HuH-7.5 (cell line): ENCODE data around the gene PLCH1.

ENCODE experiments used
- DNase-seq: peaks from one replicate; pipeline ENCODE4 v3.0.0; 2011; ENCODE audit warnings: low spot score

PLCH1 gene

DNA sequence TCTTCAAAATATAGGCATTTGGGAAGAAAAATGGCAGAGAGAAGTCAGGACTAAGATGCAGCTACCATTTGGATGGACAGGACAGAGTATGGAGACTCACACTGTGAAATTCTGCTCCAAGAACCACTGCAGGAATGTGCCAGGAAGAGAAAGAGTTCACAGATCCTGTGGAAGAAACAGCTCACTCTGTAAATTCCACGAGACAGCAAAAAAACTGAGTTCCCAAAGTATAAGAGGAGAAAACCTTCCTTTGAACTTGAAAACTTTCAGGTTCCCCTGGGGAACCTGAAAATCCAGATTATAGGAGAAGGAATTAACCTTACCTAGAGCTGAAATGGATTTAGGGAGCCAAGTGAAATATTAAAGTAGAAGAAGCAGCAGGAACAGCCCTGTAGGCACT lies 137.1 kb downstream of the PLCH1 start:
- no peak for DNase-seq

DNA sequence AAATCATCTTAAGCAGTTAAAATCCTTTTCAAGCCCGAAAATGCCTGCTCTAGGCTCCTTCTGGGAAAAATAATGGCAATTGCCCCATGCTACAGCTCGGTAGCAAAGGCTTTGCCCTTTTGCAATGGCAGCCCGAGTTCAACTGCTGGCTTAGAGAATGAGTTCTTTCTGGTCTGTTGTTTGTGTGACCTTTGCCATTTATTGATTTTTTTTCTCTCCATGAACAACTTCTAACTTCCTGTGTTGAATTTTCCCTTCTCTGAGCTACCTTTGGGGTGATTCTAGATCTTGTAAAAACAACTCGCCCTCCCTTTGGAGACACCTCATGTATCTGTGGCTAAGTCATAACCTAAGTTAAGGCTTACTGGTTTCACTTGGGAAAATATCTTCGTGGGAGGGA lies 139.3 kb downstream of the PLCH1 start:
- peak; percentile 9 for DNase-seq

DNA sequence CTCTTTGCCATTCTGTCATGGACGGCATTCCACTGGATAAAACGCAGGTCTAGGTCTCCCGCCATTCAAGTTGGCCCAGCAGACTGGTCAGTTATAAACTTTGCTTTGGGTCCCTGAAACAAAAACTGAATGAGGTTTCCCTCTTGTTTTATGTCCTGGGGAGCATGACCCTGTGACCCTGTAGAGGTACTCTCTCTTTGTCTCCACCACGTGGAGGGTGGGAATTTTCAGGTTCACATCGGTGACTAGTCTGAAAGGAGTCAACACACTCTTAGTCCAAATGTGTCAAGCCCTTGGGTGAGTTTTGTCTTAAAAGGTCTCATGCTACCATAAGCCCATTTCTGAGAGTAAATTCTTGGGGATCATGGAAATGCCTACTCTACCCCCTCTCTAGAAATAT lies 139.9 kb downstream of the PLCH1 start:
- DNase-seq: no peak

DNA sequence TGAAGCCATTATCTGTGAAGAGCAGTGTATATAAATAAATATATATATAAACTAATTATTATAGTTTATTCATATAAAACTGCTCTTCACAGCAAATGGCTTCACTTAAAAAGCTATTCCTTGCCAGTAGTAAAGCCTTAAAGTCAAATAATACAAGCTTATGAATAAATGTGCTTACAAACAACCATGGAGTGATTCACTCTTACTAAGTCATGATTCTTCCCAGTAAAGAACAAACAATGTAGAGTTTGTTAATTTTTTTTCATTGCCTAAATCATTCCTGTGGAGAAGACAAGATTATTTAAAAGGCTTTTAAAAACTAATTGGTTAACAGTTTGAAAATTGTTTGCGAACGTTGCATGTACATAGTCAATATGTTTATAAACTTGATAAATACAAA lies 140.7 kb downstream of the PLCH1 start:
- DNase-seq: no peak

DNA sequence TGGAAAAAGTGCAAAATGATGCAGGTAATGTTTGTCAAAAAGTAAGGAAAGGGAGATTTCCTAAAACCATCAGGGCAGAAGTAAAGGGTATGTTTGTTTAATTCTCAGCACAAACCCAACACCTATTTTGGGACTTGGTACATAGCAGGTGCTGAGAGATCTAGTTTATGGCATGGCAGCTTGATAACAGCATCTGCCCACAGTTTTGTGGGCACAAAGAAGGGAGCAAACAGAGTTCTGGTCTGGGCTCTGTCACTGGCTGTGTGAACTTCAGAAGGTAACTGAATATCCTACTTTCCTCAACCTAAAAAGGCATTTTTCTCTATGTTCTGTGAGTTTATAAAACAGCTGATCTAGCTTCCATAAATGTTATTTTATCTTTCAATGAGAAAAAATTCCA lies 141.6 kb downstream of the PLCH1 start:
- no peak for DNase-seq

DNA sequence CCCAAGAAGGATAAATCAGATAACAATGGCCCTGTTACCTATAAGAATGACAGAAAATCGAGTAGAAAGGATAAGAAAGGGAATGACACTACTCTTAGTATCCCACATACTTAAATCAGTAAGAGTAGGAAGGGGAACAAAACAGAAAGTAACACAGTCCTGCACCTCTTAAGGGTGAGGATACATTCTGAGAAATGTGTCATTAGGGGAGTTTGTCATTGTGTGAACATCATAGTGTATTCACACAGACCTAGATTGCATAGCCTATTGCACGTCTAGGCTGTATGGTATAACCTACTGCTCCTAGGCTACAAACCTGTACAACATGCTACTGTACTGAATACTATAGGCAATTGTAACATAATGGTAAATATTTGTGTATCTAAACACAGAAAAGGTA lies 142.6 kb downstream of the PLCH1 start:
- no peak for DNase-seq

DNA sequence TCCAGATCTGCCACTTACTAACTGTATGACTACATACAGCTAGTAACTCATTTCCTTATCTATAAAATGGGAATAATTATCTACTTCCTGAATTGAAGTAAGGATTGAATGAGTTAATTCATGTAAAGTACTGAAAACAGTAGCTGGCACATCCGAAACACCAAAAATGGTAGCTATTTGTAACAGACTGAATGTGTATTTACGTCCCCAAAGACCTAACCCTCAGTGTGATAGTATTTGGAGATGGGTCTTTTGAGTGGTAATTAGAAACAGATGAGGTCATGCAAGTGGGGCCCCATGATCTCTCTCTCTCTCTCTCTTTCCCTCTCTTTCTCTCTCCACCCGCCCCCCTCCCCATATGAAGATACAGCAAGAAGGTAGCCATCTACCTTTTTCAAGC lies 146.2 kb downstream of the PLCH1 start:
- DNase-seq: no peak

DNA sequence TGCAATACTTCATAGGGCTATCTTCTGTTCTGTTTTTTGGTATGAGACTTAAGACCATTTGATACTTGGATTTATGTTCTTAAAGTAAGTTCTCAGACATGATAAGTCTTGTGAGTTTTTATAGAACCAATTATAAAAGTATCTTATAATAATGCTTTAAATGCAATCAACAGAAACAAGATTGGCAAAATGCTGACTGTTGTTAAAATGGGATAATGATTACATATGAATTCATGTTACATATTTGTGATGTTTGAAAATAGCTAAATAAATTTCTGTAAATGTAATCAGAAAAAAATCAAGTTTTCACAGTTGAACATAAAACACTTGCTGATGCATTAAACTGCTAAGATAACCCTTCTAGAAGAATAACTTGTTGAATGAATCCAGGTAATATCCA lies 148.3 kb downstream of the PLCH1 start:
- DNase-seq: no peak

DNA sequence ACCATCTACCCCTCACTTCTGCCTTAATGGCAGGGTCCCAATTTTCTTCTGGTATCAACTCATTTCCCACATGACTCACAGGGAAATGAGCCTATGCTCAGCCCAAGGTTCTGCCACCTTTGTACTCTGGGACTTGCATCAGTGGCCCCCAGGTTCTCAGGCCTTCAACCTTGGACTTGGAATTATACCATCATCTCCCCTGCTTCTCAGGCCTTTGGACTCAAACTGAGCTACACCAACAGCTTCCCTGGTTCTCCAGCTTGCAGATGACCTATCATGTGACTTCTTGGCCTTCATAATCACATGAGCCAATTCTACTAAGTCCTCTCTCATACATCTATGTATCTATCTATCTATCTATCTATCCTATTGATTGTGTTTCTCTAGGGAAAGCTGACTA lies 149.5 kb downstream of the PLCH1 start:
- DNase-seq: no peak

DNA sequence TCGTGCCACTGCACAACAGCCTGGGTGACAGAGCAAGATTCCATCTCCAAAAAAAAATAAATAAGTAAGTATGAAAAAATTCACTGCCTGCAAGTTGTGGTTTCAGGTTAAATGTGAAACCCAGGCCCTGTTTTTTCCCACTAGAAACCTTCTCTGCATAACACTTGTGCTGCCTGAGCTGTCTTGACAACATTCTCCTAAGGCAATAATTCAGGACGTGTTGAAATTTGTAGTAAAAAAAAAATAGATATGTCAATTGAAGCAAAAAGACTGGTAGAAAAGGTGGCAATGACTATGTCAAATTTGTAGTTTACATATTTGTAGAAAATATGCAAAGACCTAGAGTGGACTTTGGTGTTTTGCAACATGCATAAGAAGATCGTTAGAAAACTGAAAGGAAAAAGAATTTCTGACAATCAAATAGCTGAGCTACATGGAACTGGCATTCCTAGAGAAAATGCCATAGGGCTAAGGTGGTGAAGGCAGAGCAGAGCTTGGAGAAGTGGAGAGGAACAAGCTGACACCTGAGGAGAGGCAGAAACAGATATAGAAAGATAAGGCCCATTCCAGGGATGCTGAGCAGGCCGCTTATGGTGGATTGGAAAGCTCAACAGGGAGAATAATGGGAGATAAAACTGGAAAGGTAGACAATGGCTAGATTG lies 150.2 kb downstream of the PLCH1 start:
- DNase-seq: no peak

DNA sequence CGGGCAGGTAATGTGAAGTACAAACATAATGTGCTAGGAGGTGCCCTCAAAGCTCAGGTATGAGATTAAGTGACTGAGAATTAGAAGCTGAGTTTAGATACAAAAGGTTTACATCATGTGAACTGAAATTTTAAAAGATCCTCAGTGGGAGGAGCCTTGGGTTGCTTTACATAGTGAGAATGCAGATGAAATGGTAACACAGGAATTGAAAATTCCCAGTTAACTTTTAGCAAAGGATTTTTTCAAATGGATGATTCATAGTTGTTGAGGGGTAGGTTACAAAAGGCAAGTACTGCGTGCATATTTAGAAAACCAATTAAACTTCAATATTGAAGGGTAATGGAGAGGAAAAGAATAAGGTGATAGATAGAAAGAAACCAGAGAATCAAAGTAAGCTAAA lies 157.3 kb downstream of the PLCH1 start:
- no peak for DNase-seq

DNA sequence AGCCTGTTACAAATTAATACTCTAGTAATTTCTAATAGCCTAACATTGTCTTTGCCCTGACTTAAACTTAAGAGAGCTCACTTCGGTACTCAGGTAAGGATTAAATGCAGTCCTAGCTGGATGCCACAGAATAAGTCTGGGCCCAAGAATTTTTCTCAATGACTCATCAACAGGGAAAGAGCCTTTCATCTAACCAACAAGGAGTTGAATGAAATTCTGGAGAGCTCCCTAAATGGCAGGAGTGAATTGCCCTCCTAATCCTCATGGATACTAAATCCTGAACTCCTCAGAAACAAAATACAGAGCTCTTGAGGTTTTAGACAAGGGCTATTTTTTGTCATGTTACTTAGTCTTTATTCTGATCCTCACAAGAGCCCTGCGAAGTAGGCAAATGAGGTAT lies 159.5 kb downstream of the PLCH1 start:
- no peak for DNase-seq

DNA sequence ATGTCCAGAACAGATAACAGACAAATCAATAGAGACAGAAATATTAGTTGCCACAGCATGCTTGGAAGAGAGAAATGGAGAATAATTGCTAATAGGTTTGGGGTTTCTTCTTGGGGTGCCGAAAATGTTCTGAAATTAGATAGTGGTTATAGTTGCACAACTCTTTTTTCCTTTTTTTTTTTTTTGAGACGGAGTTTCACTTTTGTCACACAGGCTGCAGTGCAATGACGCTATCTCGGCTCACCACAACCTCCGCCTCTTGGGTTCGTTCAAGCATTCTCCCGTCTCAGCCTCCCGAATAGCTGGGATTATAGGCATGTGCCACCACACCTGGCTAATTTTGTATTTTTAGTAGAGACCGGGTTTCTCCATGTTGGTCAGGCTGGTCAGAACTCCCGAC lies 163.3 kb downstream of the PLCH1 start:
- DNase-seq: no peak

DNA sequence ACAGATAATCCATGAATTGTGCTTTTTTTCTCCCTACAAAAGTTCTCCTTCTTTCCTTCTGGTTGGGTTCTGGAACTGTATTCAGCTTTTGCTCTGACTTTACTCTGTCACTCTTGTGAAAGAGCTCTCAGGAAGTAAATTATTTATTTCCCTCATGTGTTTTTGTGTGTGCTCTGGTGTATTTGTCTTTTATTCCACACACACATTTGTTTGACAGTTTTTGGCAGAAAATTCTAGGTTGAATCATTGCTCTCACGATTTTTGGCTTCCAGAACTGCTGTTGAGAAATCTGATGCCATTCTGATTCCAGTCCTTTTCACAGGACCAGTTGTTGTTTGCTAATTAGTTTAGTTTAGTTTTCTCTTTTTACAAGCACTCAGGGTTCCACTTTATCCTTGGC lies 172.8 kb downstream of the PLCH1 start:
- no peak for DNase-seq

DNA sequence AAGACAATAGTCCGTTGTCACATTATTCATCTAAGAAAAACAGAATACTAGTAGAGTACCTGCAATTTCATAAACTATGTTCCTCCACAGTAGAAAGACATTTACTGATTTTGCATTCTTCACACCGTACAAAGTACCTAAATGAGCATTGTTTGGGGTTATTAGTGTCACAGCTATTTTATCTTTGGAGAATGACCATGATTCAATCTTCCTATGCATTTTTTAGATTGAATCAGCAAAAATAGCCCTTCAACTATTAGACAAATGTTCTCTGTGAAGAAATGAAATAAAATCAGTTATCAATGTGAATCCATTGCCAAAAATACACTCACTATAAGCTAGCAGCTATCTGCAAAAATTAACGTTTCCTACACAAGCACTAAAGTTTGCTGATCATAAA lies 176.6 kb downstream of the PLCH1 start:
- no peak for DNase-seq

DNA sequence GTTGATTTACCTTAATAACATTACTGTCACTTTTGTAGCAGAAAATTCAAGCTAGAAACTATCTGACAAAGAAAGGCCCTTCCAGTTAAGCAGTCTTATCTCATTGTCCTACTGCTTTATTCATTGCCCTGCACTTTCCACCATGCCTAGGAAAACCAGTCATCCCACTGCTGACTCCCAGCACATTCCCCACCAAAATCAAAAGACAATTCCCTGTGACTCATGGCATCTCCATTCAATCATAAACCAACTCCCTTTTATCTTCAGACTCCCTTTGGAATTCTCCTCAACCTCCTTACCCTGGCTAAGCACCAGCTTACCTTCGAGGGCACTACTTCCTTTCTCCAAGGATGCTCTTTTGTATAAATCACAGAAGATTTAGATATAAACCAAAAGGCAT lies 184.3 kb downstream of the PLCH1 start:
- no peak for DNase-seq

DNA sequence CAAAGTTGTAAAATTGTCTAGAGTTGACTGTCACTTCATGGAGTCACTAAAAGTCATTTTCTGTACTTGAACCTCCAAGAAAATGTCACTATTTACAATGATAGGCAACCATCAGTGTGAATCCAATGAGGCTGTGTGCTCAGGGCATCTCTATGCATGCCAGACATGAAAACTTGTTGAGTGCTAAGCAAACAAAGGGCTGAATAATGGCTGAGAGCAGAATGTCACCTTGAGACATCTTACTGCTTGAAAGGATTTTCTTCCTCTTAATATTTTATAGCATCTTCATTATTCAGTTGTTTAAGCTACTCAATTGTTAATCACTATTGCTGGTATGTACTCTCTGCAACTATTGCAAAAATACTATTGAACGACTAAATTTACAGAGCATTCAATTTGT lies 184.7 kb downstream of the PLCH1 start:
- DNase-seq: no peak

DNA sequence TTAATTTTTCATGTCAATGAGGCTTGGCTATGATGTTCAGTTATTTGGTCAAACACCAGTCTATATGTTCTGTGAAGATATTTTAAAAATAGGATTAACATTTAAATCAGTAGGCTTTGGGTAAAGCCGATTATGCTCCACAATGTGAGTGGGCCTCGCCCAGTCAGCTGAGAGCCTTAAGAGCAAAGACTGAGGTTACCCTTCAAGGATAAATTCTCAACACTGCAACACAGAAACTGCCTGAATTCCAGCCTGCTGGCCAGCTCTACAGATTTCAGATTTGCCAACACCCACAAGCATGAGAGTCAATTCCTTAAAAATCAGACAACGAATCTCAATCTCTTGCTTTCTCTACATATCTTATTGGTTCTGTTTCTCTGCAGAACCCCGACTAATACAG lies 188.3 kb downstream of the PLCH1 start:
- no peak for DNase-seq

DNA sequence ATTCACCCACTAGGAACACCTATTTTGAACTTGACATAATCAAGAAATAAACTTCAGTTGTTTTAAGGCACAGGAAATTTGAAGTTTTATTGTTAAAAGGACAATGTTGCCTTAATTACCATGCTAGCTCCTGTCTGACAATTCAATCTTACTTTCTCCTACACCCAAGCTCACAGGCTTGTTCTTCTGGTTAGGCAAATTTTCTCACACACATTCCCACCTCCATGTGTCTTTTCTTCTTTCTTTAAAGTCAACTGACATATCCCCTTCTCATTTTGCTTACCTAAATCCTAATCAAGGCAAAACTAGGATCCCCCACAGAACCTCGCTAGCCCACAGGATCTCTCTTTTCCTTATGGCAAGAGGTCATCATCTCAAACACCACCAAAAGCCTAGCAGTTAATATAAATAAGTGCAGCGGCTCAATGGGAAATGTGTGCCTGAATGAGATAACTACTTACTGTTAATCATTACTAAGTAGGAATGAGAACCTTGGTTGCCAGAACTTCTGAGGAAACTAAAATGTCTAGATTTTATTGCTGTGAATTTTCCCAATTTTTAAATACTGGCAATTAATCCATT lies 189.3 kb downstream of the PLCH1 start:
- DNase-seq: no peak

DNA sequence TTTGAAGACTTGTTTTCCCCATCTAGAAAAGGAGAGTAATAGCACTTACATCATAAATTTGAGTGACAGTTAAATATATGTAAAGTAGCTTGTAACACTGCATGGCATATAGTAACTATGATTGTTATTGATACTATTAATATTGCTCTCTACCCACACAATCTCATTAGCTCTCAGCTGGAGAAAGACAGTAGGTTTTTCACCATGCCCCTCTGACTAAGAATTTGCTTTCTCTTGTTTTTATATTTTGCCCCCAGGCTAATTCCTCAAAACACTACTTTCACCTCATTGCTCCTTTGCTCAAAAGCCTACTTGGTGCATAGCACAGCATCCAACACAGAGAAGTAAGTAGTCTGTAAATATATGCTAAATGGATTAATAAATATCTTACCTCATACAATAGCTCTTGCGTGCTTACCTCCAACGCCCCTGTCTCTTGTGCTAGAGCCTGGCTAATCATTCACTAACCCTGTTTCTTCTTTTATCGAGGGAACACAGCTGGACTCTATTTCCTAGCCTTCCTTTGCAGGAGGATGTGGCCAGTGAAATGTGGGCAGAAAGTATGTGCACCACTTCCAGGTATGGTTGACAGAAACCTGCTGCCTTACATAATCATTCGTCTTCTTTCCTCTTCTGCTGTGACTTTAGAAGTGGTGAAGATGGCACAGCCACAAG lies 190.0 kb downstream of the PLCH1 start:
- no peak for DNase-seq

DNA sequence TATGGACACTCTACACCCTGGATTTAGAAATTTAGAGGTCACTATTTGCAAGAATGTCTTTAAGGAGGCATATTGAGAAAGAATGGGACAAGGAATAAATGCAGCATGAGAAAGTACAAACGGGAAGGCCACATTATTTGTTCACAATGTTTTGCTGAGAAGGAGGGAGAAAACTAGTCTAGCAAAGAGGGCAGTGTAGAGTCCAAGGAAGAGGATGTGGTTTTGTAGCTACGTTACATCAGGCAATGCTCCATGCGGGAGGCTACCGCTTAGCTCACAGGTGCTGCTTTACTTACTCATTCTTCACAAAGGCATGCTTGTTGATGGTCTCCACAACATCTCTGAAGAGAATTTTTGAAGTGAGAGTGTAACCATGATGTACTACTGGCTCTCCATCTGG lies 191.1 kb downstream of the PLCH1 start:
- no peak for DNase-seq

DNA sequence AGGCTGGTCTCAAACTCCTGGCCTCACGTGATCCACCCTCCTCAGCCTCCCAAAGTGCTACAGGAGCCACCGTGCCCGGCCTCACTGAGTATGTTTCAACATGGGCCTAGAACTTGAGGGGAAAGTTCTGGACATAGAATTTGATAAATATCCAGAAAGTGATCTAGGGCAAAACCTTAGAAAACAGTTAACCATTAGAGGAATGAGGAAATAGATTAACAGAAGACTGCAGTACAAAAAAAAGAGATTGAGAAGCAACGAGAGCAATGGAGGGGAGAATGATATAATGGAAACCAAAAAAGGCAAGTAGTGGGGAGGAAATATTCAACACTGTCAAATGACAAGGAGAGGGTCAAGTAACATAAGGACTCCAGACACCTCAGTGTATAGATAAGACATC lies 191.5 kb downstream of the PLCH1 start:
- DNase-seq: no peak

DNA sequence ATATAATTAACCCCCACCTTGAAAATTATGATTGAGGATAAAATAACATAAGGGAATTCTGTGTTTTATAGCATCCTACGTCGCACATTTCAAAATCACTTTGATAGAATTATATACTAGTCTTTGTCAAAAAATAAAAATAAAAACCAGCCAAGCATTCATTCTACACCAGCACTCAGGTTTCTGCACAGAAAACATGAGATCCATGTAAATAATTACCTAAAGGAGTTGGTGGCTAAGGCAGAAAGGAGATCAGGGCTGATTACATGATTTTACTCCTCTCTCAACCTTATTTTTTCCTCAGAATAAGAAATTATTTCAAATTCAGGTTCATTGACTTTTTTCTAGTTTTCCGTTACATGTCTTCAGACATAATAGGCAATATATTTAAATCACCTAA lies 194.5 kb downstream of the PLCH1 start:
- no peak for DNase-seq

DNA sequence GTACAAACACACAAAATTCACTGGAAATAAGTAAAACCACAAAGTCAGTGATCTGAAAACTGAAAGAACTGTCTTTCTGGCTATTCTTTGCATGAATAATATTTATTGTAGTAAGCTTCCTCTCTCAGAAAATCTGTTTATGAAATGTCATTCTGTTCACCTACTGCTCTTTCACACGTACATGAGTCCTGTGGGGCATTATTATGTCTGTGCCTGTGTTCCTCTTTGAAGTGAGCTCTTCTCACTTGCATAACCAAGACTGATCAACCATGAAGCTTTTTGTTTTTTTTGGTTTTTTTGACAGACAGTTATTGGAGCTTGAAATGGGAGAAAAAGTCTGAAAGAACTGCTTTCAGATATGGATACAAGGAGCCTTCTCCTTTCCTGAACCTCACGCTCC lies 195.8 kb downstream of the PLCH1 start:
- no peak for DNase-seq
